H9 (cell line): ENCODE measurements around the gene SLC27A1. TPM values are rescaled to one million over a fixed set of nuclear protein-coding genes. Genes with fewer than 3 reads are reported as not detected.

Experiments used
- DNase-seq: peaks from one replicate; pipeline ENCODE4 v3.0.0-alpha.2; 2017
- H2AFZ ChIP-seq: one replicate; pipeline ENCODE4 v1.6.1; 2013; ENCODE audit warnings: mild to moderate bottlenecking, low read length, control low read depth, moderate library complexity
- H2AK5ac ChIP-seq: 2 replicates; pipeline ENCODE4 v1.6.1; 2013; ENCODE audit warnings: low read length, control low read depth, mixed read lengths; ENCODE audit not compliant: insufficient read length
- H2BK120ac ChIP-seq: one replicate; pipeline ENCODE4 v1.6.1; 2013; ENCODE audit warnings: low read depth, mild to moderate bottlenecking, low read length, control low read depth, inconsistent platforms; ENCODE audit not compliant: poor library complexity, severe bottlenecking
- H2BK12ac ChIP-seq: 2 replicates; pipeline ENCODE4 v1.6.1; 2013; ENCODE audit warnings: low read length, control low read depth, mixed read lengths, low read depth; ENCODE audit not compliant: insufficient read length
- H2BK15ac ChIP-seq: 2 replicates; pipeline ENCODE4 v1.6.1; 2013; ENCODE audit warnings: low read depth, low read length, control low read depth
- H2BK20ac ChIP-seq: one replicate; pipeline ENCODE4 v1.6.1; 2013; ENCODE audit warnings: low read depth, mild to moderate bottlenecking, low read length, control low read depth, inconsistent platforms; ENCODE audit not compliant: poor library complexity, severe bottlenecking
- H2BK5ac ChIP-seq: 2 replicates; pipeline ENCODE4 v1.6.1; 2013; ENCODE audit warnings: low read length, control low read depth, mixed read lengths; ENCODE audit not compliant: insufficient read length
- H3K14ac ChIP-seq: 2 replicates; pipeline ENCODE4 v1.6.1; 2013; ENCODE audit warnings: low read length, control low read depth; ENCODE audit not compliant: insufficient read depth
- H3K18ac ChIP-seq: 2 replicates; pipeline ENCODE4 v1.6.1; 2013; ENCODE audit warnings: low read depth, mild to moderate bottlenecking, mixed read lengths, low read length, control low read depth; ENCODE audit not compliant: insufficient read length
- H3K23ac ChIP-seq: 2 replicates; pipeline ENCODE4 v1.6.1; 2013; ENCODE audit warnings: low read length, control low read depth, mixed read lengths, low read depth; ENCODE audit not compliant: insufficient read length
- H3K23me2 ChIP-seq: 2 replicates; pipeline ENCODE4 v1.6.1; 2013; ENCODE audit warnings: low read depth, mild to moderate bottlenecking, mixed read lengths, low read length, control low read depth; ENCODE audit not compliant: insufficient read length, poor library complexity, severe bottlenecking
- H3K27ac ChIP-seq: 2 replicates; pipeline ENCODE4 v1.5.1; 2013; ENCODE audit warnings: low read length, control low read depth, mixed read lengths, low read depth; ENCODE audit not compliant: insufficient read length
- H3K27me3 ChIP-seq: 2 replicates; pipeline ENCODE4 v1.6.1; 2013; ENCODE audit warnings: low read length, control low read depth, inconsistent platforms; ENCODE audit not compliant: insufficient read depth
- H3K4ac ChIP-seq: 2 replicates; pipeline ENCODE4 v1.6.1; 2013; ENCODE audit warnings: low read depth, mild to moderate bottlenecking, control low read depth, inconsistent platforms, low read length, moderate library complexity
- H3K4me1 ChIP-seq: 2 replicates; pipeline ENCODE4 v1.6.1; 2013; ENCODE audit warnings: low read length, control low read depth, inconsistent platforms; ENCODE audit not compliant: insufficient read depth
- H3K4me2 ChIP-seq: 2 replicates; pipeline ENCODE4 v1.6.1; 2013; ENCODE audit warnings: low read length, control low read depth, mixed read lengths; ENCODE audit not compliant: insufficient read length, insufficient read depth
- H3K56ac ChIP-seq: 2 replicates; pipeline ENCODE4 v1.6.1; 2013; ENCODE audit warnings: low read depth, mild to moderate bottlenecking, mixed read lengths, low read length, control low read depth; ENCODE audit not compliant: insufficient read length
- H3K79me1 ChIP-seq: 2 replicates; pipeline ENCODE4 v1.6.1; 2013; ENCODE audit warnings: low read depth, mild to moderate bottlenecking, moderate library complexity, low read length, control low read depth, inconsistent platforms; ENCODE audit not compliant: insufficient read depth, poor library complexity, severe bottlenecking
- H3K79me2 ChIP-seq: 2 replicates; pipeline ENCODE4 v1.6.1; 2013; ENCODE audit warnings: low read length, control low read depth, inconsistent platforms; ENCODE audit not compliant: insufficient read depth
- H3K9ac ChIP-seq: 2 replicates; pipeline ENCODE4 v1.6.1; 2013; ENCODE audit warnings: low read length, control low read depth, mixed read lengths; ENCODE audit not compliant: insufficient read length; ENCODE audit errors: extremely low read depth
- H3K9me3 ChIP-seq: one replicate; pipeline ENCODE4 v1.6.1; 2013; ENCODE audit warnings: low read depth, low read length, inconsistent platforms; ENCODE audit not compliant: control insufficient read depth
- H3T11ph ChIP-seq: one replicate; pipeline ENCODE4 v1.6.1; 2013; ENCODE audit warnings: mild to moderate bottlenecking, low read length, control low read depth, inconsistent platforms
- H4K20me1 ChIP-seq: one replicate; pipeline ENCODE4 v1.6.1; 2013; ENCODE audit not compliant: control insufficient read depth, insufficient read length, insufficient read depth
- H4K5ac ChIP-seq: 2 replicates; pipeline ENCODE4 v1.6.1; 2013; ENCODE audit warnings: low read depth, mild to moderate bottlenecking, mixed read lengths, low read length, control low read depth; ENCODE audit not compliant: insufficient read length
- H4K8ac ChIP-seq: replicated peaks from 2 replicates; pipeline ENCODE4 v1.6.1; 2013; ENCODE audit warnings: low read length, control low read depth, mixed read lengths, low read depth; ENCODE audit not compliant: insufficient read length
- H4K91ac ChIP-seq: 2 replicates; pipeline ENCODE4 v1.6.1; 2013; ENCODE audit warnings: low read depth, mild to moderate bottlenecking, moderate library complexity, mixed read lengths, low read length, control low read depth; ENCODE audit not compliant: insufficient read length
- H3K27ac Mint-ChIP-seq, 3 experiments: 2 replicates in 2 of 3; 3 replicates in 1 of 3; pipeline ENCODE4 v1.8.0; 2020 to 2021; ENCODE audit warnings: mixed read lengths in 3 of 3, mild to moderate bottlenecking in 1 of 3, moderate library complexity in 1 of 3
- H3K27me3 Mint-ChIP-seq: 2 replicates; pipeline ENCODE4 v1.8.0; 2021; ENCODE audit warnings: low read depth, mild to moderate bottlenecking, moderate library complexity, mixed read lengths
- H3K36me3 Mint-ChIP-seq, 3 experiments: 2 replicates in 2 of 3; 3 replicates in 1 of 3; pipeline ENCODE4 v1.8.0; 2020 to 2021; ENCODE audit warnings: low read depth in 3 of 3, mixed read lengths in 3 of 3; ENCODE audit not compliant: insufficient read depth in 1 of 3
- H3K4me1 Mint-ChIP-seq, 2 experiments: 2 replicates each; pipeline ENCODE4 v1.8.0; 2020; ENCODE audit warnings: mixed read lengths in 2 of 2
- H3K4me3 Mint-ChIP-seq, 2 experiments: 2 replicates in 1 of 2; 3 replicates in 1 of 2; pipeline ENCODE4 v1.8.0; 2020 to 2021; ENCODE audit warnings: mild to moderate bottlenecking in 2 of 2, mixed read lengths in 2 of 2, moderate library complexity in 1 of 2
- H3K9me3 Mint-ChIP-seq, 2 experiments: 2 replicates in 1 of 2; 3 replicates in 1 of 2; pipeline ENCODE4 v1.8.0; 2020; ENCODE audit warnings: mild to moderate bottlenecking in 2 of 2, mixed read lengths in 2 of 2, moderate library complexity in 1 of 2
- whole genome bisulfite sequencing: extraction: QIAGEN DNeasy Blood & Tissue Kit; methylation state at CpG from one replicate; pipeline ENCODE4 v1.1.7; 2013; ENCODE audit warnings: missing lambda C conversion rate, low lambda C conversion rate, mixed read lengths; ENCODE audit not compliant: insufficient read length; ENCODE audit errors: extremely low coverage; 5-methylcytosine and 5-hydroxymethylcytosine counted together
- total RNA-seq: library from RNA; stranded (reverse); gene quantifications from 2 replicates; pipeline ENCODE4 v1.2.1, GENCODE V29; 2021
- TF ChIP-seq, protein P1 (sequence below): fragments of 200-600 bp; sonication (generic); conservative IDR thresholded peaks from 3 replicates; pipeline ENCODE4 v1.8.0; 2021; ENCODE audit warnings: antibody characterized with exemption, mild to moderate bottlenecking

The SLC27A1 gene
- total RNA-seq, 1 experiment from 2014 or later = 6.4 TPM

DNA sequence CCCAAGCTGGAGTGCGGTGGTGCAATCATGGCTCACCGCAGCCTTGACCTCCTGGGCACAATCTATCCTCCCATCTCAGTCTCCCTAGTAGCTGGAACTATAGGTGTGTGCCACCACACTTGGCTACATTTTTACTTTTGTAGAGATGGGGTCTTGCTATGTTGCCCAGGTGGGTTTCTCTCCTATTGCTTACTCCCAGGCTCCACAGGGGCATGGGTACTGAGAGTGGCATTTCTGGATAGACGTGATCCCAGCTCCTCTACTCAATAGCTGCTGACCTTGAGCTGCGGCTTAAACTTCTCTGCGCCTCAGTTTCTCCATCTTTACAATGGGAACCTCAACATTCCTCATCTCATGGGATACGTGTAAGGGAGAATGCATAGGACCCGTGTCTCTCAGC lies 38.9 kb upstream of the SLC27A1 start:
- H3T11ph ChIP-seq = no peak overlapping the region
- H3K4me3 Mint-ChIP-seq = no peak overlapping the region

More for the DNA sequence above, 38.9 kb upstream of the SLC27A1 start:
- no peak overlapping the region for H2BK5ac ChIP-seq
- H3K27ac ChIP-seq = no peak overlapping the region
- no peaks in the 10 kb centered on the region for H3K4me1 ChIP-seq
- H3K79me2 ChIP-seq = no peaks in the 10 kb centered on the region
- H2AFZ ChIP-seq = no peak overlapping the region
- no peak overlapping the region for H3K4me2 ChIP-seq
- no peaks in the 10 kb centered on the region for H3K27me3 Mint-ChIP-seq
- no peak overlapping the region for H3K9ac ChIP-seq
- no peaks in the 10 kb centered on the region for H3K27me3 ChIP-seq
- no peak overlapping the region for H3K18ac ChIP-seq
- no peaks in the 10 kb centered on the region for H3K79me1 ChIP-seq
- H4K91ac ChIP-seq = no peak overlapping the region
- H4K20me1 ChIP-seq = no peaks in the 10 kb centered on the region
- DNase-seq = no peak
- H3K23ac ChIP-seq = no peak overlapping the region
- H4K8ac ChIP-seq = no peak overlapping the region
- no peak overlapping the region for H3K27ac Mint-ChIP-seq
- no peaks in the 10 kb centered on the region for H3K9me3 Mint-ChIP-seq
- no peak overlapping the region for H2BK120ac ChIP-seq
- H4K5ac ChIP-seq = no peak overlapping the region
- H3K4me1 Mint-ChIP-seq = no peaks in the 10 kb centered on the region
- no peak overlapping the region for H3K14ac ChIP-seq
- H2BK20ac ChIP-seq = no peak overlapping the region
- TF ChIP-seq, protein P1, sequence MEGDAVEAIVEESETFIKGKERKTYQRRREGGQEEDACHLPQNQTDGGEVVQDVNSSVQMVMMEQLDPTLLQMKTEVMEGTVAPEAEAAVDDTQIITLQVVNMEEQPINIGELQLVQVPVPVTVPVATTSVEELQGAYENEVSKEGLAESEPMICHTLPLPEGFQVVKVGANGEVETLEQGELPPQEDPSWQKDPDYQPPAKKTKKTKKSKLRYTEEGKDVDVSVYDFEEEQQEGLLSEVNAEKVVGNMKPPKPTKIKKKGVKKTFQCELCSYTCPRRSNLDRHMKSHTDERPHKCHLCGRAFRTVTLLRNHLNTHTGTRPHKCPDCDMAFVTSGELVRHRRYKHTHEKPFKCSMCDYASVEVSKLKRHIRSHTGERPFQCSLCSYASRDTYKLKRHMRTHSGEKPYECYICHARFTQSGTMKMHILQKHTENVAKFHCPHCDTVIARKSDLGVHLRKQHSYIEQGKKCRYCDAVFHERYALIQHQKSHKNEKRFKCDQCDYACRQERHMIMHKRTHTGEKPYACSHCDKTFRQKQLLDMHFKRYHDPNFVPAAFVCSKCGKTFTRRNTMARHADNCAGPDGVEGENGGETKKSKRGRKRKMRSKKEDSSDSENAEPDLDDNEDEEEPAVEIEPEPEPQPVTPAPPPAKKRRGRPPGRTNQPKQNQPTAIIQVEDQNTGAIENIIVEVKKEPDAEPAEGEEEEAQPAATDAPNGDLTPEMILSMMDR = no peak
- no peak overlapping the region for H2BK12ac ChIP-seq
- no peaks in the 10 kb centered on the region for H3K9me3 ChIP-seq
- no peak overlapping the region for H3K56ac ChIP-seq
- H3K4ac ChIP-seq = no peak overlapping the region
- no peak overlapping the region for H2BK15ac ChIP-seq
- peaks cover 0 to 5% (median 0%) of the 10 kb centered on the region in 3 experiments; a peak in 1 of 7 replicates for H3K36me3 Mint-ChIP-seq
- WGBS = no CpG with 5 or more reads among the region's 7 CpGs
- H2AK5ac ChIP-seq = no peak overlapping the region
- no peaks in the 10 kb centered on the region for H3K23me2 ChIP-seq
